GM12891 (cell line): ENCODE results near the gene OR6B1.

Experiments used
- DNase-seq: peaks from one replicate; pipeline ENCODE4 v3.0.0; 2011; ENCODE audit warnings: low spot score; ENCODE audit not compliant: insufficient read length
- FAIRE-seq: peaks from 2 replicates; lab custom pipeline; 2011; peaks lifted over from hg19 to GRCh38; lab: Jason Lieb, UNC
- PAX5 ChIP-seq: IDR thresholded peaks from 2 replicates; pipeline ENCODE4 v1.6.1; 2011; ENCODE audit warnings: low read length, moderate library complexity, mild to moderate bottlenecking; ENCODE audit not compliant: insufficient read depth, severe bottlenecking
- POLR2A ChIP-seq: IDR thresholded peaks from 2 replicates; pipeline ENCODE4 v1.6.1; 2011; ENCODE audit warnings: low read depth, low read length, control low read depth
- POLR2AphosphoS5 ChIP-seq: IDR thresholded peaks from 2 replicates; pipeline ENCODE4 v1.6.1; 2011; ENCODE audit warnings: low read depth, low read length, control low read depth
- POU2F2 ChIP-seq: IDR thresholded peaks from 2 replicates; pipeline ENCODE4 v1.6.1; 2011; ENCODE audit warnings: low read depth, mild to moderate bottlenecking, control low read depth, low read length, moderate library complexity
- SPI1 ChIP-seq: IDR thresholded peaks from 2 replicates; pipeline ENCODE4 v1.6.1; 2011; ENCODE audit warnings: low read depth, low read length, control low read depth
- TAF1 ChIP-seq: IDR thresholded peaks from 2 replicates; pipeline ENCODE4 v1.6.1; 2011; ENCODE audit warnings: low read depth, low read length, control low read depth

Gene OR6B1

GRCh38 chr7:143974459-143974858 lies 25.7 kb upstream of the OR6B1 start:
- no peak for FAIRE-seq
- TF ChIP-seq TAF1 (no peak), PAX5 (no peak)
- DNase-seq = no peak

- FAIRE-seq = no peak
- no peak for TF ChIP-seq PAX5
- no peak for TF ChIP-seq POLR2A
- no peak for TF ChIP-seq SPI1
- no peak for TF ChIP-seq TAF1
- TF ChIP-seq POLR2AphosphoS5 = no peak
- TF ChIP-seq POU2F2 = no peak
- DNase-seq = no peak
These were observed 24.5 kb upstream of the OR6B1 start for GRCh38 chr7:143975617-143976016.

GRCh38 chr7:143978585-143978984 lies 21.5 kb upstream of the OR6B1 start:
- no peak for TF ChIP-seq POLR2AphosphoS5
- TF ChIP-seq TAF1 = no peak
- TF ChIP-seq PAX5 = no peak
- no peak for TF ChIP-seq POLR2A
- no peak for TF ChIP-seq SPI1
- no peak for TF ChIP-seq POU2F2
- FAIRE-seq (no peak), DNase-seq (no peak)

- FAIRE-seq (no peak), DNase-seq (no peak)
These were observed 20.8 kb upstream of the OR6B1 start for GRCh38 chr7:143979359-143979758.

GRCh38 chr7:143979998-143980397 lies 20.1 kb upstream of the OR6B1 start:
- no peak for DNase-seq
- TF ChIP-seq PAX5 = no peak
- FAIRE-seq = no peak

More at GRCh38 chr7:143979359-143979758, 20.8 kb upstream of the OR6B1 start:
- TF ChIP-seq POLR2AphosphoS5 = no peak

- TF ChIP-seq PAX5 (no peak), POLR2AphosphoS5 (no peak), POLR2A (no peak), POU2F2 (no peak), SPI1 (no peak), TAF1 (no peak)
- FAIRE-seq (no peak), DNase-seq (no peak)
These were observed 19.2 kb upstream of the OR6B1 start for GRCh38 chr7:143980746-143981510.

- DNase-seq = no peak
- no peak for FAIRE-seq
- TF ChIP-seq POU2F2 (no peak), PAX5 (no peak), TAF1 (no peak)
These were observed 16.2 kb upstream of the OR6B1 start for GRCh38 chr7:143983960-143984359.

- DNase-seq = no peak
- no peak for FAIRE-seq
- TF ChIP-seq POLR2A (no peak), POU2F2 (no peak), PAX5 (no peak), TAF1 (no peak), POLR2AphosphoS5 (no peak), SPI1 (no peak)
These were observed 12.6 kb upstream of the OR6B1 start for GRCh38 chr7:143987513-143987912.

- TF ChIP-seq POLR2AphosphoS5 (no peak), PAX5 (no peak), POU2F2 (no peak), POLR2A (no peak), TAF1 (no peak), SPI1 (no peak)
- FAIRE-seq (no peak), DNase-seq (no peak)
These were observed 11.0 kb upstream of the OR6B1 start for GRCh38 chr7:143988976-143989745.

- no peak for TF ChIP-seq POU2F2
- no peak for TF ChIP-seq POLR2AphosphoS5
- no peak for TF ChIP-seq TAF1
- TF ChIP-seq PAX5 = no peak
- no peak for TF ChIP-seq SPI1
- no peak for TF ChIP-seq POLR2A
- FAIRE-seq (no peak), DNase-seq (no peak)
These were observed 7.5 kb upstream of the OR6B1 start for GRCh38 chr7:143992670-143993069.
